ENCODE data around the gene BNIP3. TPM values are rescaled to one million over a fixed set of nuclear protein-coding genes. Genes with fewer than 3 reads are reported as not detected.
"Not testable (repeated sequence)": the region's sequence is repeated elsewhere in the genome, so short reads cannot be mapped to it uniquely, and the experiment has no call there.

BNIP3 gene
- total RNA-seq, 1 donor from 2014 or later, result 57.3 TPM

- DNase-seq (ENCODE audit: low read depth), result no peak
- H3K27me3 ChIP-seq (ENCODE audit: control insufficient read depth, insufficient read depth, low read length), result no peaks in the 10 kb centered on the region
- H3K36me3 ChIP-seq (ENCODE audit: control insufficient read depth, insufficient read depth, low read length), result no peaks in the 10 kb centered on the region
- TF ChIP-seq CTCF (IDR thresholded peaks at IDR 0.05; ENCODE audit: insufficient read depth, low read length, poor library complexity, severe bottlenecking), result no peak
- H3K4me3 ChIP-seq (ENCODE audit: low read depth, low read length), result no peak overlapping the region
Measured at GRCh38 chr10:131923038-131923756, 58.5 kb downstream of the BNIP3 start.

- no peak for DNase-seq (ENCODE audit: low read depth)
- H3K4me3 ChIP-seq (ENCODE audit: low read depth, low read length), result no peak overlapping the region
- no peaks in the 10 kb centered on the region for H3K27me3 ChIP-seq (ENCODE audit: control insufficient read depth, insufficient read depth, low read length)
- TF ChIP-seq CTCF (IDR thresholded peaks at IDR 0.05; ENCODE audit: insufficient read depth, low read length, poor library complexity, severe bottlenecking), result no peak
- H3K36me3 ChIP-seq (ENCODE audit: control insufficient read depth, insufficient read depth, low read length), result no peaks in the 10 kb centered on the region
Measured at GRCh38 chr10:131921184-131921583, 60.5 kb downstream of the BNIP3 start.

- Histone ChIP-seq H3K36me3 (ENCODE audit: control insufficient read depth, insufficient read depth, low read length) (no peaks in the 10 kb centered on the region), H3K27me3 (ENCODE audit: control insufficient read depth, insufficient read depth, low read length) (no peaks in the 10 kb centered on the region), H3K4me3 (ENCODE audit: low read depth, low read length) (no peak overlapping the region)
- no peak for DNase-seq (ENCODE audit: low read depth)
- TF ChIP-seq CTCF (IDR thresholded peaks at IDR 0.05; ENCODE audit: insufficient read depth, low read length, poor library complexity, severe bottlenecking), result no peak
Measured at GRCh38 chr10:131920693-131921092, 61.0 kb downstream of the BNIP3 start.

GRCh38 chr10:131920151-131920550 lies 61.6 kb downstream of the BNIP3 start:
- no peaks in the 10 kb centered on the region for H3K36me3 ChIP-seq (ENCODE audit: control insufficient read depth, insufficient read depth, low read length)
- DNase-seq (ENCODE audit: low read depth), result no peak
- no peak overlapping the region for H3K4me3 ChIP-seq (ENCODE audit: low read depth, low read length)
- TF ChIP-seq CTCF (IDR thresholded peaks at IDR 0.05; ENCODE audit: insufficient read depth, low read length, poor library complexity, severe bottlenecking), result no peak
- H3K27me3 ChIP-seq (ENCODE audit: control insufficient read depth, insufficient read depth, low read length), result no peaks in the 10 kb centered on the region

GRCh38 chr10:131919461-131919860 lies 62.3 kb downstream of the BNIP3 start:
- DNase-seq (ENCODE audit: low read depth); H3K36me3 ChIP-seq (ENCODE audit: control insufficient read depth, insufficient read depth, low read length); H3K4me3 ChIP-seq (ENCODE audit: low read depth, low read length): not testable (repeated sequence)

More at GRCh38 chr10:131919461-131919860, 62.3 kb downstream of the BNIP3 start:
- not testable (repeated sequence) for H3K27me3 ChIP-seq (ENCODE audit: control insufficient read depth, insufficient read depth, low read length)

Other genes with a start within 250 kb of the BNIP3 start
- 37.4 and 38.5 TPM in 2 replicates for gene PPP2R2D, start 80.9 kb downstream of the BNIP3 start, total RNA-seq
- gene JAKMIP3, start 84.0 kb upstream of the BNIP3 start, total RNA-seq, result not detected in 2 replicates
- 15.3 and 21.5 TPM in 2 replicates for gene DPYSL4, start 205.0 kb upstream of the BNIP3 start, total RNA-seq

Measured in kidney epithelial cell (primary cell).